ENCODE measurements around the gene PSORS1C2.
"Not testable (repeated sequence)": the region's sequence is repeated elsewhere in the genome, so short reads cannot be mapped to it uniquely, and the experiment has no call there.

The PSORS1C2 gene

GRCh38 chr6:31173406-31173805 lies 34.5 kb upstream of the PSORS1C2 start:
- no peak overlapping the region for H3K4me3 ChIP-seq (ENCODE audit: low read length)
- H3K9me3 ChIP-seq (ENCODE audit: control insufficient read depth, low read length) = no peaks in the 10 kb centered on the region
- no peak overlapping the region for H3K9ac ChIP-seq (ENCODE audit: low read length)
- H3K36me3 ChIP-seq (ENCODE audit: control insufficient read depth, insufficient read depth, low read length) = no peaks in the 10 kb centered on the region
- peaks cover 21% of the 10 kb centered on the region for H3K4me1 ChIP-seq (ENCODE audit: control insufficient read depth, insufficient read depth, low read length)
- H3K27me3 ChIP-seq (ENCODE audit: control insufficient read depth, insufficient read depth, low read length) = no peaks in the 10 kb centered on the region

- Histone ChIP-seq H3K9me3 (ENCODE audit: control insufficient read depth, low read length) (no peaks in the 10 kb centered on the region), H3K36me3 (ENCODE audit: control insufficient read depth, insufficient read depth, low read length) (no peaks in the 10 kb centered on the region), H3K4me1 (ENCODE audit: control insufficient read depth, insufficient read depth, low read length) (peaks cover 19% of the 10 kb centered on the region), H3K9ac (ENCODE audit: low read length) (no peak overlapping the region), H3K4me3 (ENCODE audit: low read length) (no peak overlapping the region), H3K27me3 (ENCODE audit: control insufficient read depth, insufficient read depth, low read length) (no peaks in the 10 kb centered on the region)
Observed at GRCh38 chr6:31172973-31173384, 34.1 kb upstream of the PSORS1C2 start.

- Histone ChIP-seq H3K27me3 (ENCODE audit: control insufficient read depth, insufficient read depth, low read length) (no peaks in the 10 kb centered on the region), H3K4me1 (ENCODE audit: control insufficient read depth, insufficient read depth, low read length) (peaks cover 19% of the 10 kb centered on the region), H3K9ac (ENCODE audit: low read length) (no peak overlapping the region), H3K9me3 (ENCODE audit: control insufficient read depth, low read length) (no peaks in the 10 kb centered on the region), H3K36me3 (ENCODE audit: control insufficient read depth, insufficient read depth, low read length) (no peaks in the 10 kb centered on the region), H3K4me3 (ENCODE audit: low read length) (no peak overlapping the region)
Observed at GRCh38 chr6:31171931-31172905, 33.4 kb upstream of the PSORS1C2 start.

- Histone ChIP-seq H3K4me1 (ENCODE audit: control insufficient read depth, insufficient read depth, low read length) (peaks cover 19% of the 10 kb centered on the region), H3K4me3 (ENCODE audit: low read length) (no peak overlapping the region), H3K27me3 (ENCODE audit: control insufficient read depth, insufficient read depth, low read length) (no peaks in the 10 kb centered on the region), H3K36me3 (ENCODE audit: control insufficient read depth, insufficient read depth, low read length) (no peaks in the 10 kb centered on the region), H3K9me3 (ENCODE audit: control insufficient read depth, low read length) (no peaks in the 10 kb centered on the region), H3K9ac (ENCODE audit: low read length) (no peak overlapping the region)
Observed at GRCh38 chr6:31170987-31171671, 32.3 kb upstream of the PSORS1C2 start.

GRCh38 chr6:31170600-31170881 lies 31.7 kb upstream of the PSORS1C2 start, which contains the start of gene POU5F1:
Gene POU5F1, minus strand, starts transcription at chr6:31170682. Its CDS starts 62 bp downstream, at chr6:31170620.
- Histone ChIP-seq H3K4me3 (ENCODE audit: low read length) (no peak within 1 kb of the TSS), H3K4me1 (ENCODE audit: control insufficient read depth, insufficient read depth, low read length) (peaks cover 19% of the 10 kb centered on the region), H3K9ac (ENCODE audit: low read length) (peak within 1 kb of the TSS; percentile 39), H3K27me3 (ENCODE audit: control insufficient read depth, insufficient read depth, low read length) (no peaks in the 10 kb centered on the region), H3K9me3 (ENCODE audit: control insufficient read depth, low read length) (no peaks in the 10 kb centered on the region), H3K36me3 (ENCODE audit: control insufficient read depth, insufficient read depth, low read length) (no peaks in the 10 kb centered on the region)

GRCh38 chr6:31169858-31170599 lies 31.2 kb upstream of the PSORS1C2 start:
- peak overlapping the region; percentile 39 for H3K9ac ChIP-seq (ENCODE audit: low read length)
- H3K4me3 ChIP-seq (ENCODE audit: low read length) = not testable (repeated sequence)

GRCh38 chr6:31169123-31169857 lies 30.4 kb upstream of the PSORS1C2 start:
- no peaks in the 10 kb centered on the region for H3K27me3 ChIP-seq (ENCODE audit: control insufficient read depth, insufficient read depth, low read length)
- H3K9me3 ChIP-seq (ENCODE audit: control insufficient read depth, low read length) = no peaks in the 10 kb centered on the region
- no peaks in the 10 kb centered on the region for H3K36me3 ChIP-seq (ENCODE audit: control insufficient read depth, insufficient read depth, low read length)
- H3K4me3 ChIP-seq (ENCODE audit: low read length) = no peak overlapping the region
- peak overlapping the region; percentile 39 for H3K9ac ChIP-seq (ENCODE audit: low read length)
- H3K4me1 ChIP-seq (ENCODE audit: control insufficient read depth, insufficient read depth, low read length) = peaks cover 19% of the 10 kb centered on the region

More at GRCh38 chr6:31169858-31170599, 31.2 kb upstream of the PSORS1C2 start:
- not testable (repeated sequence) for H3K27me3 ChIP-seq (ENCODE audit: control insufficient read depth, insufficient read depth, low read length); H3K9me3 ChIP-seq (ENCODE audit: control insufficient read depth, low read length); H3K36me3 ChIP-seq (ENCODE audit: control insufficient read depth, insufficient read depth, low read length)
- H3K4me1 ChIP-seq (ENCODE audit: control insufficient read depth, insufficient read depth, low read length) = peaks cover 19% of the 10 kb centered on the region

- Histone ChIP-seq H3K4me1 (ENCODE audit: control insufficient read depth, insufficient read depth, low read length) (peaks cover 19% of the 10 kb centered on the region), H3K9me3 (ENCODE audit: control insufficient read depth, low read length) (no peaks in the 10 kb centered on the region), H3K9ac (ENCODE audit: low read length) (no peak overlapping the region), H3K36me3 (ENCODE audit: control insufficient read depth, insufficient read depth, low read length) (no peaks in the 10 kb centered on the region), H3K27me3 (ENCODE audit: control insufficient read depth, insufficient read depth, low read length) (no peaks in the 10 kb centered on the region), H3K4me3 (ENCODE audit: low read length) (no peak overlapping the region)
Observed at GRCh38 chr6:31168606-31169005, 29.7 kb upstream of the PSORS1C2 start.

GRCh38 chr6:31165986-31166385 lies 27.1 kb upstream of the PSORS1C2 start:
- H3K4me1 ChIP-seq (ENCODE audit: control insufficient read depth, insufficient read depth, low read length) = peaks cover 15% of the 10 kb centered on the region
- H3K36me3 ChIP-seq (ENCODE audit: control insufficient read depth, insufficient read depth, low read length) = no peaks in the 10 kb centered on the region
- no peak overlapping the region for H3K9ac ChIP-seq (ENCODE audit: low read length)
- no peaks in the 10 kb centered on the region for H3K9me3 ChIP-seq (ENCODE audit: control insufficient read depth, low read length)
- no peak overlapping the region for H3K4me3 ChIP-seq (ENCODE audit: low read length)
- no peaks in the 10 kb centered on the region for H3K27me3 ChIP-seq (ENCODE audit: control insufficient read depth, insufficient read depth, low read length)

- peaks cover 12% of the 10 kb centered on the region for H3K4me1 ChIP-seq (ENCODE audit: control insufficient read depth, insufficient read depth, low read length)
- not testable (repeated sequence) for H3K4me3 ChIP-seq (ENCODE audit: low read length); H3K36me3 ChIP-seq (ENCODE audit: control insufficient read depth, insufficient read depth, low read length); H3K9ac ChIP-seq (ENCODE audit: low read length); H3K9me3 ChIP-seq (ENCODE audit: control insufficient read depth, low read length); H3K27me3 ChIP-seq (ENCODE audit: control insufficient read depth, insufficient read depth, low read length)
Observed at GRCh38 chr6:31165064-31165832, 26.4 kb upstream of the PSORS1C2 start.

GRCh38 chr6:31164475-31165063 lies 25.7 kb upstream of the PSORS1C2 start:
- not testable (repeated sequence) for H3K4me3 ChIP-seq (ENCODE audit: low read length); H3K36me3 ChIP-seq (ENCODE audit: control insufficient read depth, insufficient read depth, low read length)

More at GRCh38 chr6:31164475-31165063, 25.7 kb upstream of the PSORS1C2 start:
- H3K27me3 ChIP-seq (ENCODE audit: control insufficient read depth, insufficient read depth, low read length); H3K9ac ChIP-seq (ENCODE audit: low read length); H3K4me1 ChIP-seq (ENCODE audit: control insufficient read depth, insufficient read depth, low read length); H3K9me3 ChIP-seq (ENCODE audit: control insufficient read depth, low read length): not testable (repeated sequence)

All from mucosa of stomach (tissue), 1 donor.